GM12892 (cell line): ENCODE data around the gene ABLIM2.

Experiments
- DNase-seq: peaks from one replicate; pipeline ENCODE4 v3.0.0; 2011; ENCODE audit not compliant: insufficient read length
- FAIRE-seq: peaks from 2 replicates; lab custom pipeline; 2011; peaks lifted over from hg19 to GRCh38; lab: Jason Lieb, UNC
- POLR2A ChIP-seq: IDR thresholded peaks from 2 replicates; pipeline ENCODE4 v1.6.1; 2011; ENCODE audit warnings: low read depth, low read length, control low read depth
- POLR2AphosphoS5 ChIP-seq: IDR thresholded peaks from 2 replicates; pipeline ENCODE4 v1.6.1; 2011; ENCODE audit warnings: low read depth, low read length, control low read depth
- TAF1 ChIP-seq: IDR thresholded peaks from 2 replicates; pipeline ENCODE4 v1.6.1; 2011; ENCODE audit warnings: low read depth, mild to moderate bottlenecking, control low read depth, low read length, borderline replicate concordance

ABLIM2 gene

DNA sequence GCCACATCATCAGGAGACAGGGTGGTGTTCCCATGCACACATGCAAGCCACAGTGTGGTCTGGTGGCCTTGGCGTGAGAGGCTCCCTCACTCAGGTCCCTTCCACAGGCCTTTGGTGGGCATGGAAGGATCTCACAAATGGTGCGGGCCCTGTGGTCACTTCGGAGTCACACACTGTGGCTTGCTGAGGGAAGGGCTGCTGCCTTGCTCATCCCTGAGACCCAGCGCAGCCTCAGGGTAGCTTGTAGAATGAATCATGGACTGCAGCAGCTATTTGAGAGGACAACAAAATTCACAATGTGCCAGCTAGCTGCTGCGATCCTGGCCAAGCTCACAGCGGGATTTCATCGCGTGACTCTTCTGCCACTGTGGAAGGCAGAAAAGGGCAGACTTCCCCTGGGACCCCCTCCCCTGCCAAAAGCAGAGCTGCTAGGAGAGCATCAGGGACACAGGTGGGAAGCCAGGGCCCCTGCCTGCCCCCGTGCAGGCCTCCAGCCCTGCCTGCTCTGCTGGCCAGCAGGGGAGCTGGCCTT lies 106.4 kb downstream of the ABLIM2 start:
- FAIRE-seq = no peak
- TF ChIP-seq POLR2AphosphoS5 (no peak), POLR2A (no peak), TAF1 (no peak)

DNA sequence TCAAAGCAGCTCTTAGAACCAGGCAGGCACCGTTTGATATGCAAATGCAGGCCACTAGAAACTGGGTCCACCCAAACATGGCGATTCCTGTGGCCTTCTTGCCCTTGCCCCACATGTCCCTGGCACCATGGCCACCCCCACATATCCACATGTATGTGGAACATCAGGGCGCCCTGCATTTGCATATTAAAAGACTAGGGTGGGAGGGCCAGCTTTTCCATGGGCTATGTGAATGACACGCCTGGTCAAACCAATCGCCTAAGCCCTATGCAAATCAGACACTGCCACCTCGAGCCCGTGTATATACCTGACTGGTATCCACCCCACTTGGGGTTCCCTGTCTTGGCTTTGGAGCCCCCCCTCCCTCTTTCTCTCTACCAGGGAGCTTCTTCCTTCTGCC lies 107.0 kb downstream of the ABLIM2 start:
- DNase-seq (no peak), FAIRE-seq (no peak)
- TF ChIP-seq TAF1 (no peak), POLR2AphosphoS5 (no peak), POLR2A (no peak)

More for the DNA sequence above, 106.4 kb downstream of the ABLIM2 start:
- DNase-seq = no peak

DNA sequence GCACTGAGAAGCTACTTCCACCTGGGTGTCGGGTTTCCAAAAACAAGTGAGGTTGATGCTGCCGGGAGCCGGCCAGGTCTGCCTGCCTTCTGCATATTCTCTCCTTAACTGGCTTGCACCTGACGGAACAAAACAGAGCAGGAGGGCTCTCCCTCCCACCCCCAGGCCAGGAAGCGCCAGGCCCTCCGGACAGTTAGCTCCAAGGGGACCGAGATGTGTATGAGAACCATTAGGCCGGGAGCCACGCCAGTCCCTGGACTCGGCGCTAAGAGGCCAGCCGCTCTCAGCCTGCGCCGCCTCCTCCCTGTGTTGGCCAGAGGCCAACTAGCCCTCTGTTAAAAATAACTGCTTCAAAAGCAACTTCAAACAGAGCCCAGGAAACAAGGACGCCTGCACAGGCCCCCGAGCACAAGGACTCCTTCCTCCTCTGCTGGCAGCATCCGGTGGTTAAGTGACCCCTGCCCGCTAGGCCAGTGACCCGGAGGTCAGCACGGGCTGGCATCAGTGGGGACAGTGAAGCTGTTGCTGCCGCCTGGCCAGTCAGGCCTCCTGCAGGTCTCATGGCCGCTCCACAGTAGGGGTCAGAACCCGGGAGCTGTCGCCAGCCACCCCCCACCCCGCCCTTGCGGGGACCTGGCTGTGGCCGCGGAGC lies 107.9 kb downstream of the ABLIM2 start:
- DNase-seq (no peak), FAIRE-seq (no peak)
- no peak for TF ChIP-seq POLR2AphosphoS5
- TF ChIP-seq POLR2A = no peak
- TF ChIP-seq TAF1 = no peak

- FAIRE-seq = no peak
- no peak for DNase-seq
- TF ChIP-seq POLR2AphosphoS5 (no peak), TAF1 (no peak), POLR2A (no peak)
These were observed 108.4 kb downstream of the ABLIM2 start for GRCh38 chr4:8050180-8050554.

GRCh38 chr4:8048856-8049676 lies 109.5 kb downstream of the ABLIM2 start:
- TF ChIP-seq TAF1 (no peak), POLR2AphosphoS5 (no peak), POLR2A (no peak)
- FAIRE-seq (no peak), DNase-seq (no peak)

GRCh38 chr4:8047837-8048678 lies 110.6 kb downstream of the ABLIM2 start:
- DNase-seq = no peak
- TF ChIP-seq TAF1 (no peak), POLR2A (no peak), POLR2AphosphoS5 (no peak)
- FAIRE-seq = no peak

GRCh38 chr4:8046925-8047541 lies 111.6 kb downstream of the ABLIM2 start:
- DNase-seq (no peak), FAIRE-seq (no peak)
- TF ChIP-seq POLR2A = no peak
- TF ChIP-seq POLR2AphosphoS5 = no peak
- TF ChIP-seq TAF1 = no peak

GRCh38 chr4:8045909-8046308 lies 112.7 kb downstream of the ABLIM2 start:
- no peak for DNase-seq
- no peak for FAIRE-seq
- TF ChIP-seq POLR2A = no peak
- TF ChIP-seq POLR2AphosphoS5 = no peak
- TF ChIP-seq TAF1 = no peak

- TF ChIP-seq POLR2AphosphoS5 = no peak
- no peak for TF ChIP-seq TAF1
- no peak for TF ChIP-seq POLR2A
- no peak for FAIRE-seq
- no peak for DNase-seq
These were observed 113.9 kb downstream of the ABLIM2 start for GRCh38 chr4:8044699-8045098.

GRCh38 chr4:8044244-8044643 lies 114.4 kb downstream of the ABLIM2 start:
- TF ChIP-seq POLR2A (no peak), POLR2AphosphoS5 (no peak), TAF1 (no peak)
- DNase-seq = no peak
- FAIRE-seq = no peak
